Stimulated activated CD4-positive, alpha-beta T cell treated with anti-CD3 and anti-CD28 coated beads, Interleukin-2, amount 100 ng/mL, for 24 hours (primary cell): ENCODE measurements around the gene RECK.
"Not testable (repeated sequence)": the region's sequence is repeated elsewhere in the genome, so short reads cannot be mapped to it uniquely, and the experiment has no call there.

Experiments used
- DNase-seq, 2 donors: peaks; one replicate each; pipeline ENCODE4 v3.0.0-alpha.2; 2020

Gene RECK

DNA sequence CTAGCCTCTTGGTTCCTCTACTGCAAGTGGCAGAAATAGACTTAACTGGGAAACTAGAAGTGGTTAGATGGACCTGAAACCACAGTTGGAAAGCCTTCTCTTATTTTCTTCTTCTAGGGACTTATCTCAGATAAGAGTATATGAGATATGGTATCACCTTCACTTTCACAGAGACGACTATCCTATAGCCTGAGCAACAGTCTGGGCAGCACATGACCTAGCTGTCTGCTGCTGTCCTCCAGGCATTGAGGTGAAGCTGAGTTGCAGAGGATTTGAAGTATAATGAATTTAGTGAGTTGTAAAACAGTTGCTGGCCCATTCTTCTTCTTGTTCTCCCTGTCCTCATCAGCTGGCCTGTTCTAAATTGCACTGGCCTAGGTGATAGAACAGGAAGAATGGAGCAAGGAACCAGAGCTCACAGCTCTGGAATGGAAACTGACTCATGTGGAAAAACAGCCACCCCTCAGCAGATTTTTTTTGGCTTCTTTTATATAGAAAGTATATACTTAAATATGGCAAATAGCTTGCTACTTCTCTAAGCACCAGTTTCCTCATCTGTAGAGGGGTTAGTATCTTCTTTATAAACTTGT, 27.8 kb downstream of the RECK start:
- DNase-seq = no peak

DNA sequence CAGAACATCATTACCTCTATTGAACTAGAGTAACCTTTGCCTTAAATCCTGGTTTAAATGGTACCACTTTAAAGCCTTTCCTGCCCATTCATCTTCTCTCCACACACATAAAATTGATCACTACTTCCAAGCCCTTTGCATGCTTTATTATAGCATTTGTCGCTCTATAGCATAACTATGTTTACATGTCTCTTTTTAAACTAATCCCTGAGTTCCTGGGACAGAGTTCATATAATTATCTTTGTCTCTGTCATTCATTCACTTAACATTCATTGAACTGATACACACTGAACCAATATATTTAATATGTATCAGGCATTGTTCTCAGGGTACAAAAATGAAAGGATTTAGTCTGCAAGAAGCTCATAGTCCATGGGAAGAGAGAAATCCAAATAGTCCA, 37.3 kb downstream of the RECK start:
- DNase-seq = no peak

DNA sequence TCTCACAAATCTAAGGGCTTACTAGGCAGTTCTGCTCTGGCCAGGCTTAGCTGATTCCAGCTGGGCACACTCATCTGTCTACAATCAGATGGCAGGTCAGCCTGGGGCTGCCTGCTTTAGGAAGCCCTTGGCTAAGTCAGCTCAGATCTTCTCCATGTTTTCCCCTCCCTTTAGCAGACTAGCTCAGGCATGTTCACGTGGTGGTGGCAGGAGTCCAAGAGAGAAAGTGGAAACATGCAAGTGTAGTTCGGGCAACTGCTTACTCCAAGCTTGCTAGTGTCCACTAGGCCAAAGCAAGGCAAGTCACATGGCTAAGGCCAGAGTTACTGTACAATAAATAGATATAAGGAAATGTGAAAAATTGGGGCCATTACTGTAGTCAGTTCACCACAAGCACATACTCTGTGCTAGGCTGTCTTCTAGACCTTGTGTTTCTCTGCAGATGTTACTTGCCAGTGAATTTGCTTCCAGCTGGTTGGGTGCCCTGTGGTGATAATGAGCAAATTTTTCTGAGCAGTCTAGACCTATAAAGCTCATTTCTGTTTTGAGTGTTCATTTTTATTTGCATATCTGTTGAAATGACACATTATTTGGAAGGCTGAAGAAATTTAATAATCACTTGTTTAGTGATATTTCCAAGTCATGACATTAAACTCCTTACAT, 38.3 kb downstream of the RECK start:
- no peak for DNase-seq

DNA sequence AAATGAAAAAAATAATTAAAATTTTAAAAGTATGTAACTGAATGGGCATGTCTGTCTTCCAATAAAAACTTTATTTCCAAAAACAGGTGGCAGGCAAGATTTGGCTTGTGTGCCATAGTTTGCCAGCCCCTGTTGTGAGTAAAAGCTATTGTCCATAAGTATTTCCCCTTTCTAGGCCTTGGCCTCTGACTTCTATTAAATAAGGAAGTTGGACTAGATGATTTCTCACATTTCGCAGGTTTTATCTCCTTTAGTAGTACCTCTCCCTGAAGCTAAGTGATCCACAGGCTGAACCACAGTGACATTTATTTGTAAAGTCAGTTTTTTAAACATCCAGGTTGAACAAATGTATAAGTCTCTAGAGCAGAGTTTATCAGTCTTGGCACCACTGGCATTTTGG, 41.3 kb downstream of the RECK start:
- no peak for DNase-seq

DNA sequence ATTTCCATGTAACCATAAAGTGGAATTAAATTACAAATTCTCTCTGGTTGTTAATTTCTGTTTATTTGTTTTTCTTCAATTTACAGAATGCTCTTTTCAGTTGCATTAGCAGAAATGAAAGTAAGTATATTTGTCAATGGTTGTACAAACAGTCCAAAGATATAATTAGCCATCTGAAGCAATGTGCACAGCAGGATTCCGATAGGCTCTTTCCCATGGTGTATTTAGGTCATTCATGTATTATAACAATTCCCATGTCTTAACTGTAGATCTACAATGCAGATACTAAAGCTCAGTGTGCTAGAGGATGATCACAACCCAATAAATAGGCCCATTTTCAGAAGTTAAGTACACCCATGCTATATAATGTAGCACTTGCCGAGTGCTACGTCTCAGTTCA, 43.8 kb downstream of the RECK start:
- no peak for DNase-seq

DNA sequence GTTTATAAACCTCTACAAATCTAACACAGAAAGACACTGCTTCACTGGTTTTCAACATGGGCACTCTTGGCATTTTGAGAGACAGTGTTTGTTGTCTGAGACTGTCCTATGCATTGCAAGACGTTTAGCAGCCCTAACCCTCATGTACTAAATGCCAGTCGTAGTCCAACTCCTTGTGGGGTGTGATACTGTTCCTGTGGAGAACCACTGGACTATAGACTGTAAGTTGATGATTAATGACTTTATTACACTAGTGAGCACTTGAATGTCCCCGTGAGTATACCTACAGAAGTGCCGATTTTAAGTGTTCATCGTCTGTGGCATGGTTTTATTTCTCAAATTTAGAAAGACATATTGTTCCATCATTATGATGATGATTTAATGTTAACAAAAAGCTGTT, 46.2 kb downstream of the RECK start:
- DNase-seq = no peak

DNA sequence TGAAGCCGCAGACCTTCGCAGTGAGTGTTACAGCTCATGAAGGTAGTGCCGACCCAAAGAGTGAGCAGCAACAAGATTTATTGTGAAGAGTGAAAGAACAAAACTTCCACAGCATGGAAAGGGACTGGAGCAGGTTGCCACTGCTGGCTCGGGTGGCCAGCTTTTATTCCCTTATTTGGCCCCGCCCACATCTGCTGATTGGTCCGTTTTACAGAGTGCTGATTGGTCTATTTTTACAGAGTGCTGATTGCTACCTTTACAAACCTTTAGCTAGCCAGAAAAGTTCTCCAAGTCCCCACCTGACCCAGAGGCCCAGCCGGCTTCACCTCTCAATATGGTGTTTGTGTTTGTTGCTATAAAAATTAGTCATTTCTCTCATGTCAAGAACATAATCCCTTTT, 49.7 kb downstream of the RECK start:
- no peak for DNase-seq

DNA sequence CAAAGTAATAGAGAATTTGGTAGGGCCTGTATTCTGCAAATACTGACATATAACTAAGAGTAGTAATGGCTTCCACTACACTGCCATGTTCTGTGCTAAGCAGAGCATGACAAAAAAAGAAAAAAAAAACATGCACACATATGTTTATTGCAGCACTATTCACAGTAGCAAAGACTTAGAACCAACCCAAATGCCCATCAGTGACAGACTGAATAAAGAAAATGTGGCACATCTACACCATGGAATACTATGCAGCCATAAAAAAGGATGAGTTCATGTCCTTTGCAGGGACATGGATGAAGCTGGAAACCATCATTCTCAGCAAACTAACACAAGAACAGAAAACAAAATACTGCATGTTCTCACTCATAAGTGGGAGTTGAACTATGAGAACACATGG, 50.3 kb downstream of the RECK start:
- not testable (repeated sequence) for DNase-seq

DNA sequence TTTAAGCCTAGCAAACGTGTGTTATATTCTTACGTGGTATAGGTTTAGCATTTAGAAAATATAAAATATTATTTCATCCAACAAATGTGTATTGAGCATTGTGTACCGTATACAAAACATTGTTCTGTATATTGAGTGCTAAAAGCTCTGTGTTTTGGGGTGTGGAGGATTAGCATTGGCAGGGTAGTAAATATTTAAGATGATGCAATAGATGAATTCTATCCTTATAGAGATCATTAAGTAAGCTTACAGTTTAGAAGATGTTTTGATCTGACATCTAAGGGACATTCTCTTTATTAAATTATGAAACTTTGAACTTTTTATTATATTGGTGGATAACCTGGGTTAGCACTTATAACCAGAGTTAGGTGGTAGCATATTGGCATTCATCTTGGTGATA, 51.3 kb downstream of the RECK start:
- no peak for DNase-seq

DNA sequence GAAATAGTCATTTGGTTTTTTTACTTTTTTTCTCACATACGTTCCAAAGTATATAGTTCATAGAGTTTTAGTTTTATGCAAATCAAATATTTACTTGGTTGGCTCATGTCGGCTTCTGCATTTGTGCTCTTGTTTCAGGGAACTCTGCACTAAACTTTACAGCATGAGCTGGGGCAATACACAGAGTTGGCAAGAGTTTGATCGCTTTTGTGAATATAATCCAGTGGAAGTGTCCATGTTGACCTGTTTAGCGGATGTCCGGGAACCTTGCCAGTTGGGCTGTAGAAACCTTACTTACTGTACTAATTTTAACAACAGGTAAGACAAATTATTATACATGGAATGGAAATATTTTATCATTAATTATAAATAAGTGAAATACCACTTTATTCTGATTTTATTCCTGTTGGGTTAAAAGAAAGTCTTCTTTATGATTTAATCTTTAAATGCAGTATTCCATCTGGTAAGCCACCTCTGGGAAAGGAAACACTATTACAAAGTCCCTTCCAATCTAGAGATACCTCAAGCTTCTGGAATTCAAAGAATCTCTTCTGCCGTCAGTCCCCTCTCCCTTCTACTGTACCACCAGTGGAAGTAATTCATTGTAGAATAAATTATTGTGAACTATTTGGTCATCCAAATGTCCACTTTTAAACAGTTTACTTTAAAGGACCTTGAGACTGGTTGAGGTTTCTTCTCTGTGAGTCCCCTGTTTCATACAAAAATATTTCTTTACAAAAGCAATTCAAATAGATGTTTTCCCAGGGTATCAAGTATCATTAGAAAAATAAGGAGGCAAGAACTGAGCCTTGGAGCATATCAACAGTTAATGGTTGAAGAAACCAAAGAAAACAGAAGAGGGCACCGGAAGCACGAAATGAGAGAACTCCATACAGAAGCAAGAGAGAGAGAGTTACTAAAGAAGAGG, 54.6 kb downstream of the RECK start:
- DNase-seq = no peak

DNA sequence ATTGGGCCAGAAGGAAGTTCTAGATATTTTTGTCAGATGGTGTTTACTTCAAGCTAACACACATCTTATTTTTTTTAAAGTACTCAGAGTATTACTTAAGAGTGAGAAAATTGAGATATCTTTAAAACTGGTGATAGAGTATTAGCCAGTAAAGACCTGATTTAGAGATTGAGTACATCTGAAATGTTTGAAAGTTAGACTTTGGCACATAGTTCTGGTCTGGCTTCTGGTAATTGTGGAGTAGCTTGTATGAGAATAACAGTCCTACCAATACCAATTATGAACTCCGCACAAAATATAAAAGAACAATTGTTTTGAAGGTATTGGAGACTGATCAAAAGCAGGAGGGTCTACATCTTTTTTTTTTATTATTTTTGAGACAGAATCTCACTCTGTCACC, 55.3 kb downstream of the RECK start:
- no peak for DNase-seq

DNA sequence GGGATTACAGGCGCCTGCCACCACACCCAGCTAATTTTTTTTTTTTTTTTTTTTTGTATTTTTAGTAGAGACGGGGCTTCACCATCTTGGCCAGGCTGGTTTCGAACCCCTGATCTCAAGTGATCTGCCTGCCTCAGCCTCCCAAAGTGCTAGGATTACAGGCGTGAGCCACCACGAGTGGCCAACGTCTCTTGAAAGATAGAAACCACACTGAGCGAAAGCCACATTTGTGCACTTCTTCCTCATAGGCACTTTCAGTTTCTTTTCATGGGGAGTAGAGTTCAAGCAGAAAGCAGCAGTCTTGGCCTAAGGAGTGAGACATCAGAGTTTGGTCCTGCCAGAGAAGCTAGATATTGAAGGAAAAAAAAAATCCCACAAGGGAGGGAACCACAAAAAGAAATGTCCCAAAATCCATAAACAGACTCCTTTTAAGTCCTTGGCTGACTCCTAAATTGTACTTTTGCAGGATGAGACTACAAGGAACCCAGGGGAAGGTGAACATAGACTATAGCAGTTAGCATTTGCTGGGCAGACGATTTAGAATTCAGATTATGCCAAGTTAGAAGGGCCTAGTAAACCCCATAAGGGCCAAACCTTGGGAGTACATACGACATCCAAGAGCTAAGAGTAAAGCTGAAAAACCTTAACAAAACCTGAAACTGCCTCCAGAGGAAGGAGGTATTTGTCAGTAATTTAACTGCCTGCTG, 55.9 kb downstream of the RECK start:
- peak; percentile 29 to 41 for DNase-seq

DNA sequence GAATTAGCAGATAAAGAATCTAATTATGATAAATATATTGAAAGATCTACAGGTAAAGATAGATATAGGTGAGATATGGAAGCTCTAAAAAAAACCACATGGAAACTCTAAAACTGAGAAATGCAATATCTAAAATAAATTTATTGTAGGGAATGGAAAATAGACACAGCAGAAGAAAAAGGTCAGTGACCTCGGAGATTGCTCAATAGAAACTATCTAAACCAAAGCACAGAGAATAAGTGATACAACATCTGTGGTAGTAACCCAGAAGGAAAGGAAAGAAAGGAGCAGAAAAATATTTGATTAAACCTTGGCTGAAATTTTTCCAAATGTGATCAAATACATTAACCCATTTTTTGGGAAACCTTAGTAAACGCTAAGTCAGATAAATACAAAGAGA, 56.7 kb downstream of the RECK start:
- DNase-seq = no peak

DNA sequence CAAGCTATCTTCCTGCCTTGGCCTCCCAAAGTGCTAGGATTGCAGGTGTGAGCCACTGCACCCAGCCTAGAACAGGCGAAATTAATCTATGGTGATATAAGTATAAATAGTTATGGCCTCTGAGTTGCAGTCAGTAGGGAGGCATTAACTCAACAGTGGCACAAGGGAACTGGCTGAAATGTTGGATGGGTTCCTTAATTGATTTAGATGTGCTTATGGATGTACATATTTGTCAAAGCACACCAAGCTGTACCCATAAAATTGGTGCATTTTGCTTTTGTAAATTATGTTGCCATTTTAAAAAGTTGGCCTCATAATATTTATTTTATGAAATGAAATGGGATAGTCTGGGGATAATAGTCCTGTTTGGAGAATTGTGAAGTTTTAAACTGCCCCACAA, 63.0 kb downstream of the RECK start:
- no peak for DNase-seq

DNA sequence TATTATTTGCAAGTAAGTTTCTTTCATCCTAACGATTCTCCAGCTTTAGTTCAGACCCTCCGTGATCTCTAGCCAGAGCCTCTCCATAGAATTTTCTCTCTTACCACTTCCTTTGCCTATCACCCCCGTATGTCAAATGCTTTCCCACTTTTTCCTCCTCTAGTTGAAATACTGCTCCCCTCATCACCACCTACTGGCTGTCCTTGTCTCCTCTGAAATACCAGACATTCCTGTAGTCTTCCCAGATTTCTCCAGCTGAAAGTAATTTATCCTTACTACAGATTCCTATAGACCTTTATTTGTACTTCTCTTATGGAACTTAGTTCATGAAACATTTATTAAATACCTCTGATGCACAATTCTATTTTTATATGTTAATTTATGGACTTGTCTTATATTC, 63.8 kb downstream of the RECK start:
- DNase-seq = no peak

DNA sequence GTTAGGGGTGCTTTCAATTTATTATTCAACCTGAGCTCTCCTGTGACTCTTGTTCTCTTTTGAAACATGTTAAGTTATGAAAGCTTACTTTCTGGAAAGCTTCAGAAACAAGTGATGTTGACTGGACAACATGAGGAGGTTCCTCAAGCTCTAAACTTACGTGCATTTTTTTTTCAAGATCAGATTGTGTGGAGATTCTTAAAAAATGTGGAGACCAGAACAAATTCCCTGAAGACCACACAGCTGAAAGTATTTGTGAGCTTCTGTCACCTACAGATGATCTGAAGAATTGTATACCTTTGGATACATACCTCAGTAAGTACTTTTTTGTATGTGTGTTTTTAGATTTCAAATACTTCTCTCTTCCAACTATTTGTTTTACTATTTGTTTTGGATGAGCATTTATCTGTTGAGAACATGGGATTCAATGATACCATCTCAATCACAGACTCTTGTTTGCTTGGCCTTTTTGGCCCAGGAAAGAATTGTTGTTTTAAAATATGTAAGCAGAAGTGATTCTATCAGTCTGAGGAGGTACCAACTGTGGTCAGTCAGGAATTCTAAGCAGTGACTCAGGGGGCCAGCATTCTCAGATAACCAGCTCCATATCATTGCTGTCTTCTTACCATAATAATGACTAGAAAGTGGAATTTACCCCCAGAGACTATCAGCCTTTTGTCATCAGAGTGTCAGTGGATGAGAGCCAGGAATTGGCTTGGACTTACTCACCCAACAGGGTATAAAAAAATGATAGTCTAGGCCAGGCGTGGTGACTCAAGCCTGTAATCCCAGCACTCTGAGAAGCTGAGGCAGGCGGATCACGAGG, 65.4 kb downstream of the RECK start:
- DNase-seq = no peak

DNA sequence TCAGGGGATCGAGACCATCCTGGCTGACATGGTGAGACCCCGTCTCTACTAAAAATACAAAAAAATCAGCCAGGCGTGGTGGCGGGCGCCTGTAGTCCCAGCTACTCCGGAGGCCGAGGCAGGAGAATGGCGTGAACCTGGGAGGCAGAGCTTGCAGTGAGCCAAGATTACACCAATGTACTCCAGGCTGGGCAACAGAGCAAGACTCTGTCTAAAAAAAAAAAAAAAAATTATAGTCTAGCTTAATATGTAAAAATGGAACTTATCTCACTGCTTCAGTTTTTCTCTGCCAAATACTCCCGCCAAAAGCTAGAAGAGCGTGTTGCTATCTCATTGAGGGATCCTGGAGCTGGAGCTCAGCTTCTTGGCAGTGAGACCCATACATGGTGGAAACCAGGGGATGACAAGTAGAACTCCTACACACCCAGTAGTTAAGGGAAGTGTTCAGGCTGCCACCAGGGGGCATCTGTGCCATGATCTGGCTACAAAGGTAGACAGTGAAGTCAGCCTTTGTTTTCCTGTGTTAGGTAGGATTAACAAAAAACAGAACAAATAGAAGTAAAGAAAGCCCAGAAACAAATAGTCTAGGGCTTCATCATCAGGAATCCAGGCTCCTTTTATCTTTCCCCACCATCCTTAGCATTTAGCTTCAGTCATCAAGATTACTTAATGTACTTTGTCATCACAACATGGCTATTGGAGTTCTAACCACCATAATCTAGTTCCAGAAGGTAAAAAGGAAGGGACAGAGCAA, 66.2 kb downstream of the RECK start:
- DNase-seq = peak; percentile 91 to 92

DNA sequence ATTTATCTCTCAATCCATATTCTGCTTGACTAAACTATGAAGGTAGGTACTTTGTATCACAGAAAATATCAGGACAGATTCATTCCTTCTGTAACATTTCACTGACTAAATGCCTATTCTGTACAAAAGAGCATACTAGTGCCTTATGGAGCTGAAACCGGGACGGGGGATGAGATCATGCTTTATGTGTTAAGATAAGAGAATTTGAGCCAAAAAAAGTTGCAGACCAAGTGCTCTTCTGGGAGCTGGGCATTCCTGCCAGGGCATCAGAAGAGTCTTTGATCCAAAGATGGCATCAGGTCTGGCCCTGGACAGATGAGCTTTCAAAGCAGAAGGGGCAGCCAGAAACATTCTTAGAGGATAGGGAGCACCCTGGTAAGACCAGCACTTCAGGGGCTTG, 72.4 kb downstream of the RECK start:
- DNase-seq = no peak

DNA sequence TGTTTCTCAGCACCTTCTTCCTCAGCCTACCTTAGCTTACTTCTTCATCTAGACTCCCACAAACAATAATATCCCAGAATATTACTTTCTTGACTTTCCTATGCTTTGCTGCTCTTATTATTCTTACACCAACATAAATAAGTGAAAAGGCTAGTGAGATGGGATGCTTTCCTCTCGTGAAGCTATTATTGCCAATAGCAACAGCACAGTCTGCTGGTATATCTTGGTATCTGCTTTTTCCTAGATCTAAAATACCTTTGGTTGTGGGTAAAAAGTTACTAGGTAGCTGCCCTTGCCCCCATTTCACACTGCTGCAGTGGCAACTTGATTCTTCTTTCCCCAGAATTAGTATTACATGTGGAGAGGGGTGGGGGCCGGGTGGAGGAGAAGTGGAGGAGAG, 73.7 kb downstream of the RECK start:
- DNase-seq = no peak

DNA sequence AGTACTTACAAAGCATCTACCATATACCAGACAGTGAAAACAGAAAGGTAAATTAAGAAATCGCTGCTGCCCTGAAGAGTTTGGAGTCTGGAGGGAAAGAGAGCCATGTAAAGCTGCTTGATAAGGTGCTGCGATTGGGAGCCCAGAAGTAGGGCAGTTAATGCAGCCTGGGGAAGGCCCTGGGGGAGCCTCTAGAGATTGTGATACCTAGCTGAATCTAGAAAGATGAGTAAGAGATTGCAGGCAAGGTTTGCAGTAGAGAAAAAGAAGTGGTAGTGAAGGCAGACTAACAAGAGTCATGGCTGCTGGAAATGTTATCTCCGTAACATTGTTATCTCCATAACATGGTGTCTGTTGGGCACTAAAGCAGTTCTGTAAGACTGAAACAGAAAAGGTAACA, 75.8 kb downstream of the RECK start:
- no peak for DNase-seq

DNA sequence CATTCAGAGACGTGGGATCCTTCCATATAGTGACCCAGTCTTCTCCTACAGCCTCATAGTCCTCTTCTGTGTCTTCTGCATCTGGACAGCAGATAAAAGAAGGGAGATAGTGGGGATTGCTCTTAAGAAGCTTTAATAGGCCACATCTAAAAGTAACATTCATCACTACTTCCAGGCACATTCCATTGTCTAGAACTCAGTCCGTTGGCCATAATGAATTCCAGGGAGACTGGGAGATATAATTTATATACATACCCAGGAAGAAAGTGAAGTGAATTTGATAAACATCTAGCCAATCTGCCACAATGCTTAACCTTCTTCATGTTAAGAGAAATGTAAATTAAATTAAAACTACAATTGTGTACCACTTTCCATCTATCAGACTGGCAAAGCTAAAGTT, 77.3 kb downstream of the RECK start:
- DNase-seq = no peak

DNA sequence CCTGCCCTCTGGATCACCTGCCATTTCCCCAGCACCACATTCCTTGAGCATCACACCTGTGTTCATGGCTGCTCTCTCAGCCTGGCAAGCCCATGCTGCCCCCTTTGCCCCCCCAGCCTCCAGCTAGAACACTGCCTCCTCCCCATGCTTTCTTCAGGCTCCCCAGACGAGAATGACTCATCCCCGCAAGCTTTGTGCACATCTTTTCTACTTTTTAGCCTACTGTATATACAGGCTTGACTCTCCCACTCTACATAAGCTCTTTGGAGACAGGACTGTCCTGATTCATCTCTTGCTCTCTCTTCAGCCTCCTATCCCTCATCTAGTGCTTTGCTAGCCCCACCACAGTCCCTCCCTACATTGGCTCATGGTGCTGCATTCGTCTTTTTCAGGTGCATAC, 79.9 kb downstream of the RECK start:
- no peak for DNase-seq
